Amniotic stem cell (primary cell): Measurements from ENCODE around the gene POP7.

ENCODE experiments used
- DNase-seq: peaks from one replicate; lab custom pipeline; 2025; lab: John Stamatoyannopoulos, UW

The POP7 gene

GRCh38 chr7:100726996-100727761, 21.3 kb downstream of the POP7 start:
- peak; percentile 64 for DNase-seq

- no peak for DNase-seq
Measured at GRCh38 chr7:100728196-100728595, 22.3 kb downstream of the POP7 start.

GRCh38 chr7:100730136-100730800, 24.3 kb downstream of the POP7 start:
- no peak for DNase-seq

GRCh38 chr7:100731937-100732636, 26.2 kb downstream of the POP7 start:
- DNase-seq = no peak

- DNase-seq = no peak
Measured at GRCh38 chr7:100735730-100736129, 29.8 kb downstream of the POP7 start.

GRCh38 chr7:100736671-100737070, 30.8 kb downstream of the POP7 start:
- DNase-seq = no peak

GRCh38 chr7:100739934-100740333, 34.0 kb downstream of the POP7 start:
- no peak for DNase-seq

GRCh38 chr7:100744605-100745004, 38.7 kb downstream of the POP7 start:
- no peak for DNase-seq

- DNase-seq = no peak
Measured at GRCh38 chr7:100745184-100745583, 39.3 kb downstream of the POP7 start.

- DNase-seq = no peak
Measured at GRCh38 chr7:100752994-100753393, 47.1 kb downstream of the POP7 start.

GRCh38 chr7:100753750-100754149, 47.8 kb downstream of the POP7 start:
- DNase-seq = no peak
